HEK293 (cell line): ENCODE results near the gene IFI27L1.

ENCODE experiments used
- CTCF ChIA-PET: fragments of 350-600 bp; formaldehyde crosslinking; extraction: SDS; loops from one replicate; lab custom pipeline; 2021; ENCODE audit warnings: antibody characterized with exemption; lab: Yijun Ruan, JAX
- POLR2A ChIA-PET: fragments of 300-600 bp; formaldehyde crosslinking; extraction: SDS; loops from one replicate; lab custom pipeline; 2020; ENCODE audit warnings: antibody characterized with exemption, inconsistent platforms; lab: Yijun Ruan, JAX
- H3K27ac ChIP-seq: fragments of 200-500 bp; sonication (Bioruptor generic); 2 replicates; pipeline ENCODE4 v1.5.1; 2014; ENCODE audit warnings: low read depth, low read length, control low read depth, inconsistent platforms; ENCODE audit errors: extremely low read depth
- H3K36me3 ChIP-seq, 2 experiments: fragments of 200-500 bp in 1 of 2; sonication (Bioruptor generic) in 1 of 2; 1 replicate in 1 of 2; 2 replicates in 1 of 2; pipeline ENCODE4 v1.5.1; 2014 to 2017; ENCODE audit warnings: inconsistent platforms in 2 of 2, low read length in 2 of 2; ENCODE audit not compliant: control insufficient read depth in 2 of 2, insufficient read depth in 1 of 2
- H3K4me1 ChIP-seq: fragments of 200-500 bp; sonication (Bioruptor generic); 2 replicates; pipeline ENCODE4 v1.5.1; 2014; ENCODE audit warnings: mild to moderate bottlenecking, low read length, inconsistent platforms; ENCODE audit not compliant: control insufficient read depth, insufficient read depth
- H3K4me3 ChIP-seq: 2 replicates; pipeline ENCODE4 v1.5.1; 2011; ENCODE audit warnings: low read depth, mild to moderate bottlenecking, control low read depth, low read length, moderate library complexity
- H3K9me3 ChIP-seq: fragments of 200-500 bp; sonication (Bioruptor generic); 2 replicates; pipeline ENCODE4 v1.5.1; 2014; ENCODE audit warnings: low read depth, low read length, inconsistent platforms; ENCODE audit not compliant: control insufficient read depth, insufficient read depth
- BCL11B ChIP-seq: fragments of 450-650 bp; formaldehyde crosslinking; IDR thresholded peaks from 2 replicates; pipeline ENCODE4 v1.5.1; 2016; ENCODE audit warnings: low read depth, missing biosample characterization, missing genetic modification characterization
- EGR2 ChIP-seq: fragments of 450-650 bp; formaldehyde crosslinking; IDR thresholded peaks from 2 replicates; pipeline ENCODE4 v1.5.1; 2016; ENCODE audit warnings: low read depth, missing biosample characterization, missing genetic modification characterization
- FEZF1 ChIP-seq: fragments of 450-650 bp; formaldehyde crosslinking; IDR thresholded peaks from 2 replicates; pipeline ENCODE4 v1.5.1; 2016; ENCODE audit warnings: missing biosample characterization, missing genetic modification characterization
- SALL2 ChIP-seq: fragments of 450-650 bp; formaldehyde crosslinking; IDR thresholded peaks from 2 replicates; pipeline ENCODE4 v1.5.0; 2017; ENCODE audit warnings: missing biosample characterization, mild to moderate bottlenecking, missing genetic modification characterization, borderline replicate concordance
- ZBTB8A ChIP-seq: fragments of 450-650 bp; formaldehyde crosslinking; IDR thresholded peaks from 2 replicates; pipeline ENCODE4 v1.5.1; 2016; ENCODE audit warnings: missing biosample characterization, missing genetic modification characterization
- ZEB2 ChIP-seq: fragments of 450-650 bp; formaldehyde crosslinking; IDR thresholded peaks from 2 replicates; pipeline ENCODE4 v1.5.1; 2016; ENCODE audit warnings: missing biosample characterization, missing genetic modification characterization
- ZNF169 ChIP-seq: fragments of 450-650 bp; formaldehyde crosslinking; IDR thresholded peaks from 2 replicates; pipeline ENCODE4 v1.5.1; 2016; ENCODE audit warnings: missing biosample characterization, missing genetic modification characterization
- ZNF24 ChIP-seq: fragments of 450-650 bp; formaldehyde crosslinking; IDR thresholded peaks from 2 replicates; pipeline ENCODE4 v1.5.1; 2016; ENCODE audit warnings: missing biosample characterization, missing genetic modification characterization
- ZNF560 ChIP-seq: fragments of 450-650 bp; formaldehyde crosslinking; IDR thresholded peaks from 2 replicates; pipeline ENCODE4 v1.5.1; 2017; ENCODE audit warnings: missing biosample characterization, missing genetic modification characterization, borderline replicate concordance
- ZNF600 ChIP-seq: fragments of 450-650 bp; formaldehyde crosslinking; IDR thresholded peaks from 2 replicates; pipeline ENCODE4 v1.5.1; 2016; ENCODE audit warnings: missing biosample characterization, missing genetic modification characterization
- ZNF701 ChIP-seq: fragments of 450-650 bp; formaldehyde crosslinking; IDR thresholded peaks from 2 replicates; pipeline ENCODE4 v1.5.1; 2016; ENCODE audit warnings: missing biosample characterization, missing genetic modification characterization
- TF ChIP-seq, protein P1 (sequence below): fragments of 450-650 bp; formaldehyde crosslinking; IDR thresholded peaks from 2 replicates; pipeline ENCODE4 v1.5.1; 2016; ENCODE audit warnings: missing biosample characterization, missing genetic modification characterization
- TF ChIP-seq, protein P2 (sequence below): IDR thresholded peaks from 2 replicates; pipeline ENCODE4 v1.6.1; 2011; ENCODE audit warnings: mild to moderate bottlenecking, low read depth, low read length, borderline replicate concordance
- TF ChIP-seq, protein P3 (sequence below): fragments of 450-650 bp; formaldehyde crosslinking; IDR thresholded peaks from 2 replicates; pipeline ENCODE4 v1.5.1; 2017; ENCODE audit warnings: missing biosample characterization, missing genetic modification characterization
- TF ChIP-seq, protein P4 (sequence below): fragments of 450-650 bp; formaldehyde crosslinking; IDR thresholded peaks from 2 replicates; pipeline ENCODE4 v1.5.1; 2016; ENCODE audit warnings: missing biosample characterization, missing genetic modification characterization
- TF ChIP-seq, protein P5 (sequence below): fragments of 450-650 bp; formaldehyde crosslinking; IDR thresholded peaks from 2 replicates; pipeline ENCODE4 v1.5.1; 2016; ENCODE audit warnings: missing biosample characterization, missing genetic modification characterization

Gene IFI27L1

DNA sequence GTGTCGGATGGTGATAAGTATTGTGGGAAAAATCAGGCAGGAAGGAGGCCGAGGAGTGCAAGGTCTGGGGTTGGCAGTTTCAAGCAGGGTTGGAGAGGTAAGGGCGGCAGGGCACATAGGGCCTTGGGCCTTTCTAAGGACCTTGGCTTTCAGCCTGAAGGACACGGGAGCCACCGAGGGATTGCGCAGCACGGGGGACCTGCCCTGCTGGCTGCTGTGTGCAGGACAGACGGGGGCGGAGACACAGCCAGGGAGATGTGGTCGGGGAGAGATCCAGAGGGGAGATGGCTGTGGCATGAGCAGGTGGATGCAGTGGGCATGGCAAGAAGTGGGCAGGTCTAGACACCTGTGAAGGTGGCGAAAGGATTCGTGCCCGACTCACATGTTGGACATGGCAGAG lies 40.3 kb upstream of the IFI27L1 start:
- 0 out of 2 replicates have a peak, but pooled peaks have one; percentile 12 for TF ChIP-seq EGR2 (tag by site-specific recombination)
- TF ChIP-seq, protein P1, sequence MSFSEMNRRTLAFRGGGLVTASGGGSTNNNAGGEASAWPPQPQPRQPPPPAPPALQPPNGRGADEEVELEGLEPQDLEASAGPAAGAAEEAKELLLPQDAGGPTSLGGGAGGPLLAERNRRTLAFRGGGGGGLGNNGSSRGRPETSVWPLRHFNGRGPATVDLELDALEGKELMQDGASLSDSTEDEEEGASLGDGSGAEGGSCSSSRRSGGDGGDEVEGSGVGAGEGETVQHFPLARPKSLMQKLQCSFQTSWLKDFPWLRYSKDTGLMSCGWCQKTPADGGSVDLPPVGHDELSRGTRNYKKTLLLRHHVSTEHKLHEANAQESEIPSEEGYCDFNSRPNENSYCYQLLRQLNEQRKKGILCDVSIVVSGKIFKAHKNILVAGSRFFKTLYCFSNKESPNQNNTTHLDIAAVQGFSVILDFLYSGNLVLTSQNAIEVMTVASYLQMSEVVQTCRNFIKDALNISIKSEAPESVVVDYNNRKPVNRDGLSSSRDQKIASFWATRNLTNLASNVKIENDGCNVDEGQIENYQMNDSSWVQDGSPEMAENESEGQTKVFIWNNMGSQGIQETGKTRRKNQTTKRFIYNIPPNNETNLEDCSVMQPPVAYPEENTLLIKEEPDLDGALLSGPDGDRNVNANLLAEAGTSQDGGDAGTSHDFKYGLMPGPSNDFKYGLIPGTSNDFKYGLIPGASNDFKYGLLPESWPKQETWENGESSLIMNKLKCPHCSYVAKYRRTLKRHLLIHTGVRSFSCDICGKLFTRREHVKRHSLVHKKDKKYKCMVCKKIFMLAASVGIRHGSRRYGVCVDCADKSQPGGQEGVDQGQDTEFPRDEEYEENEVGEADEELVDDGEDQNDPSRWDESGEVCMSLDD, result no peak
- Histone ChIP-seq H3K9me3 (no peaks in the 10 kb centered on the region), H3K27ac (no peak overlapping the region), H3K4me1 (no peaks in the 10 kb centered on the region), H3K4me3 (no peak overlapping the region), H3K36me3 (peaks cover 5 to 38% of the 10 kb centered on the region in 2 experiments; a peak in 1 of 3 replicates)
- ChIA-PET POLR2A (no interaction called here), CTCF (no interaction called here)

DNA sequence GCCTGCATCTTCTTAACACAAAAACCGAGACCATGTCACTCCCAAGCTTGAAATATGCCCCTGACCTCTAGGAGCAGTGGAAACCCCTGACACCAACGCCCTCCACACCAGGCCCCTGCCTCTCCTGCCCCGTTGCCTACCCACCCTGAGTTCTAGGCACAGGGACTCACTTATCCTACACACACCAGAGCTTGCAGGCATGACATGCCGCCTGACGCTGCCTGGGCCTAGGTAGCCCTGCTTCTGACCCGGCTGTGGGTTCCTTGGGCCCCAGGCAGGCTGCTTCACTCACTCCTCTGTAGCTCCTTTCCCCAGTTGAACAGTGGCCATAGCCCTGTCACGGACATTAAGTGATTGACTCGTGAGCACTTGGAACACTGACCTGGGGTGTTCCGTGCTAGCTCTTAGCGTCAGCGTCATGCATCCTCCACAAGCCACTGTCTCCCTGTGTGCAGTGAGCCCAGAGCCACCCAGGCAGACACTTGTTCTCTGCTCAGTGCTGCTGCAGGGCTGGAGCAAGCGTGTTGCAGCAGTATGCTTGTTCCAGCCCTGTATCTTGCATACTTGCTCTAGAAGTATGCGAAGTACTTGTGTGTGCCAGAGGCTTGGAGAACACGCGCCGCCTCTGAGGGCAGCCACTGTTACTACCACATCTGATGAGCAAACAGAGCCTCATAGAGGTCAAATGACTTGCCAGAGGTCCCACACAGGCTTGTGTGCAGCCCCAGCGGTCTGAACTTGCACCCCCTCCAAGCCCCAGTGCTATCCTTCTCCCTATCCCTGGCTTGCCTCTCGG lies 39.4 kb upstream of the IFI27L1 start:
- Histone ChIP-seq H3K36me3 (peaks cover 5 to 48% of the 10 kb centered on the region in 2 experiments; a peak in 2 of 3 replicates), H3K9me3 (no peaks in the 10 kb centered on the region), H3K4me1 (no peaks in the 10 kb centered on the region), H3K27ac (no peak overlapping the region), H3K4me3 (no peak overlapping the region)
- TF ChIP-seq ZNF600 (0 out of 2 replicates have a peak, but pooled peaks have one; percentile 21), BCL11B (tag by site-specific recombination) (no peak), ZNF169 (0 out of 2 replicates have a peak, but pooled peaks have one; percentile 43)
- CTCF ChIA-PET, result no interaction called here
- POLR2A ChIA-PET, result no interaction called here

DNA sequence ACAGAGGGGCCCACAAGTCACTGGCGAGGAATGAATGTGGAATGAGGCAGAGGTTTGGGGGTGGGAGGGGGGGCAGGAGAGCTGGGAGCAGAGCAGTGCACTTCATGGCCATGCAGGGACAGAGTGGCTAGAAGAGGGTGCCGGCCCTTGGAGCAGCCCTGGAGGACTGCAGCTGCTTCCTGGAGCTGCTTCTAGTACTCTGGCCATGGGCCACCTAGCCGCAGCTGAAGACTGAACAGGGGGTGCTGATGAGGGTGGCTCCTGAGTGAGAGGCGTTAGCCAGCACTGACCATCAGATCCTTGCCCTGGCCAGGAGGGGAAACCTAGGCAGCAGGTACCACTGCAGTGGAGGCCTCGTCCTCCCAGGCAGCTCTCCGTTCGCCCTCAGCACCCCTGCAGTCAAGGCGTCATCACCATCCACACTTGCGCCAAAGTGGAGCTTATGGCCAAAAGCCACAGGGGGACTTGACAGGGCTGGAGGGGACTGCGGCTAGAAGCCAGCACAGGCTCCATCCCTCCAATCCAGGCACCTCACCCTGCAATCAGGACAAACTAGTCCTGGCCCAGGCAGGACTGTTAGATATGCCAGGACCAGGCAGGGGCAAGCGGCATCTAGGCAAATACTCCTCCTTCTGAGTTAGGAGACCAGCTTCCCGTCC lies 38.5 kb upstream of the IFI27L1 start:
- Histone ChIP-seq H3K36me3 (peaks cover 9 to 56% of the 10 kb centered on the region in 2 experiments; a peak in 2 of 3 replicates), H3K4me3 (no peak overlapping the region), H3K27ac (no peak overlapping the region), H3K4me1 (no peaks in the 10 kb centered on the region), H3K9me3 (no peaks in the 10 kb centered on the region)
- TF ChIP-seq, protein P2, sequence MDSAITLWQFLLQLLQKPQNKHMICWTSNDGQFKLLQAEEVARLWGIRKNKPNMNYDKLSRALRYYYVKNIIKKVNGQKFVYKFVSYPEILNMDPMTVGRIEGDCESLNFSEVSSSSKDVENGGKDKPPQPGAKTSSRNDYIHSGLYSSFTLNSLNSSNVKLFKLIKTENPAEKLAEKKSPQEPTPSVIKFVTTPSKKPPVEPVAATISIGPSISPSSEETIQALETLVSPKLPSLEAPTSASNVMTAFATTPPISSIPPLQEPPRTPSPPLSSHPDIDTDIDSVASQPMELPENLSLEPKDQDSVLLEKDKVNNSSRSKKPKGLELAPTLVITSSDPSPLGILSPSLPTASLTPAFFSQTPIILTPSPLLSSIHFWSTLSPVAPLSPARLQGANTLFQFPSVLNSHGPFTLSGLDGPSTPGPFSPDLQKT, result no peak
- TF ChIP-seq ZNF24 (no peak), ZEB2 (tag by site-specific recombination) (no peak), SALL2 (no peak), ZBTB8A (tag by site-specific recombination) (no peak), ZNF560 (no peak), FEZF1 (tag by site-specific recombination) (no peak), ZNF701 (no peak)
- TF ChIP-seq, protein P3, sequence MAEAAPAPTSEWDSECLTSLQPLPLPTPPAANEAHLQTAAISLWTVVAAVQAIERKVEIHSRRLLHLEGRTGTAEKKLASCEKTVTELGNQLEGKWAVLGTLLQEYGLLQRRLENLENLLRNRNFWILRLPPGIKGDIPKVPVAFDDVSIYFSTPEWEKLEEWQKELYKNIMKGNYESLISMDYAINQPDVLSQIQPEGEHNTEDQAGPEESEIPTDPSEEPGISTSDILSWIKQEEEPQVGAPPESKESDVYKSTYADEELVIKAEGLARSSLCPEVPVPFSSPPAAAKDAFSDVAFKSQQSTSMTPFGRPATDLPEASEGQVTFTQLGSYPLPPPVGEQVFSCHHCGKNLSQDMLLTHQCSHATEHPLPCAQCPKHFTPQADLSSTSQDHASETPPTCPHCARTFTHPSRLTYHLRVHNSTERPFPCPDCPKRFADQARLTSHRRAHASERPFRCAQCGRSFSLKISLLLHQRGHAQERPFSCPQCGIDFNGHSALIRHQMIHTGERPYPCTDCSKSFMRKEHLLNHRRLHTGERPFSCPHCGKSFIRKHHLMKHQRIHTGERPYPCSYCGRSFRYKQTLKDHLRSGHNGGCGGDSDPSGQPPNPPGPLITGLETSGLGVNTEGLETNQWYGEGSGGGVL, result no peak
- TF ChIP-seq, protein P4, sequence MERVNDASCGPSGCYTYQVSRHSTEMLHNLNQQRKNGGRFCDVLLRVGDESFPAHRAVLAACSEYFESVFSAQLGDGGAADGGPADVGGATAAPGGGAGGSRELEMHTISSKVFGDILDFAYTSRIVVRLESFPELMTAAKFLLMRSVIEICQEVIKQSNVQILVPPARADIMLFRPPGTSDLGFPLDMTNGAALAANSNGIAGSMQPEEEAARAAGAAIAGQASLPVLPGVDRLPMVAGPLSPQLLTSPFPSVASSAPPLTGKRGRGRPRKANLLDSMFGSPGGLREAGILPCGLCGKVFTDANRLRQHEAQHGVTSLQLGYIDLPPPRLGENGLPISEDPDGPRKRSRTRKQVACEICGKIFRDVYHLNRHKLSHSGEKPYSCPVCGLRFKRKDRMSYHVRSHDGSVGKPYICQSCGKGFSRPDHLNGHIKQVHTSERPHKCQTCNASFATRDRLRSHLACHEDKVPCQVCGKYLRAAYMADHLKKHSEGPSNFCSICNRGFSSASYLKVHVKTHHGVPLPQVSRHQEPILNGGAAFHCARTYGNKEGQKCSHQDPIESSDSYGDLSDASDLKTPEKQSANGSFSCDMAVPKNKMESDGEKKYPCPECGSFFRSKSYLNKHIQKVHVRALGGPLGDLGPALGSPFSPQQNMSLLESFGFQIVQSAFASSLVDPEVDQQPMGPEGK (tag by site-specific recombination), result no peak
- TF ChIP-seq, protein P5, sequence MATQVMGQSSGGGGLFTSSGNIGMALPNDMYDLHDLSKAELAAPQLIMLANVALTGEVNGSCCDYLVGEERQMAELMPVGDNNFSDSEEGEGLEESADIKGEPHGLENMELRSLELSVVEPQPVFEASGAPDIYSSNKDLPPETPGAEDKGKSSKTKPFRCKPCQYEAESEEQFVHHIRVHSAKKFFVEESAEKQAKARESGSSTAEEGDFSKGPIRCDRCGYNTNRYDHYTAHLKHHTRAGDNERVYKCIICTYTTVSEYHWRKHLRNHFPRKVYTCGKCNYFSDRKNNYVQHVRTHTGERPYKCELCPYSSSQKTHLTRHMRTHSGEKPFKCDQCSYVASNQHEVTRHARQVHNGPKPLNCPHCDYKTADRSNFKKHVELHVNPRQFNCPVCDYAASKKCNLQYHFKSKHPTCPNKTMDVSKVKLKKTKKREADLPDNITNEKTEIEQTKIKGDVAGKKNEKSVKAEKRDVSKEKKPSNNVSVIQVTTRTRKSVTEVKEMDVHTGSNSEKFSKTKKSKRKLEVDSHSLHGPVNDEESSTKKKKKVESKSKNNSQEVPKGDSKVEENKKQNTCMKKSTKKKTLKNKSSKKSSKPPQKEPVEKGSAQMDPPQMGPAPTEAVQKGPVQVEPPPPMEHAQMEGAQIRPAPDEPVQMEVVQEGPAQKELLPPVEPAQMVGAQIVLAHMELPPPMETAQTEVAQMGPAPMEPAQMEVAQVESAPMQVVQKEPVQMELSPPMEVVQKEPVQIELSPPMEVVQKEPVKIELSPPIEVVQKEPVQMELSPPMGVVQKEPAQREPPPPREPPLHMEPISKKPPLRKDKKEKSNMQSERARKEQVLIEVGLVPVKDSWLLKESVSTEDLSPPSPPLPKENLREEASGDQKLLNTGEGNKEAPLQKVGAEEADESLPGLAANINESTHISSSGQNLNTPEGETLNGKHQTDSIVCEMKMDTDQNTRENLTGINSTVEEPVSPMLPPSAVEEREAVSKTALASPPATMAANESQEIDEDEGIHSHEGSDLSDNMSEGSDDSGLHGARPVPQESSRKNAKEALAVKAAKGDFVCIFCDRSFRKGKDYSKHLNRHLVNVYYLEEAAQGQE (tag by site-specific recombination), result no peak
- POLR2A ChIA-PET, result no interaction called here
- CTCF ChIA-PET, result interaction anchor here (1.2 kb wide), 1 partner anchor 94 kb away, joined by 3 read pairs; no protein-coding TSS in a partner anchor
